IMR-90 (cell line): ENCODE results near the gene ZNF322. TPM values are rescaled to one million over a fixed set of nuclear protein-coding genes. Genes with fewer than 3 reads are reported as not detected.

ENCODE experiments used
- ATAC-seq: fragments of 200-7000 bp; cut with Tn5 transposase; 2 replicates; pipeline ENCODE4 v1.9.1; 2020; ENCODE audit warnings: low read depth, mild to moderate bottlenecking, moderate library complexity
- BruUV-seq: library from RNA; stranded (reverse); fragments of 400-500 nt; replicated peaks from 2 replicates; lab custom pipeline; 2021; lab: Mats Ljungman, UMichigan
- CTCF ChIA-PET: fragments of 300-600 bp; formaldehyde crosslinking; extraction: SDS; loops from one replicate; lab custom pipeline; 2021; ENCODE audit warnings: antibody characterized with exemption; lab: Yijun Ruan, JAX
- POLR2A ChIA-PET: fragments of 300-600 bp; sonication (Branson Sonifier 250); formaldehyde crosslinking; loops from one replicate; lab custom pipeline; 2022; ENCODE audit warnings: antibody characterized with exemption; ENCODE audit not compliant: unreplicated experiment; lab: Charles Lee
- DNase-seq: peaks from one replicate; pipeline ENCODE4 v3.0.0; 2013
- H2AFZ ChIP-seq: replicated peaks from 2 replicates; pipeline ENCODE3; 2013; ENCODE audit warnings: low read length, mild to moderate bottlenecking; ENCODE audit not compliant: poor library complexity
- H2AK5ac ChIP-seq: 2 replicates; pipeline ENCODE4 v1.6.1; 2013; ENCODE audit warnings: low read depth, low read length, inconsistent platforms
- H2AK9ac ChIP-seq: replicated peaks from 2 replicates; pipeline ENCODE3; 2013; ENCODE audit warnings: mild to moderate bottlenecking, low read depth, low read length, moderate library complexity; ENCODE audit not compliant: poor library complexity
- H2BK120ac ChIP-seq: 2 replicates; pipeline ENCODE4 v1.6.1; 2013; ENCODE audit warnings: low read depth, low read length, inconsistent platforms
- H2BK15ac ChIP-seq: 3 replicates; pipeline ENCODE4 v1.6.1; 2013; ENCODE audit warnings: low read depth, low read length, inconsistent platforms
- H2BK20ac ChIP-seq: 2 replicates; pipeline ENCODE4 v1.6.1; 2013; ENCODE audit warnings: low read depth, mild to moderate bottlenecking, inconsistent platforms, low read length, moderate library complexity
- H2BK5ac ChIP-seq: 2 replicates; pipeline ENCODE4 v1.6.1; 2013; ENCODE audit warnings: mild to moderate bottlenecking, low read depth, low read length, inconsistent platforms; ENCODE audit not compliant: poor library complexity, severe bottlenecking
- H3K14ac ChIP-seq: replicated peaks from 2 replicates; pipeline ENCODE4 v1.6.1; 2013; ENCODE audit warnings: low read depth, low read length, inconsistent platforms
- H3K18ac ChIP-seq: 2 replicates; pipeline ENCODE4 v1.6.1; 2013; ENCODE audit warnings: low read depth, low read length, control low read depth
- H3K23ac ChIP-seq: 2 replicates; pipeline ENCODE4 v1.6.1; 2013; ENCODE audit warnings: low read depth, low read length, inconsistent platforms
- H3K27ac ChIP-seq: 2 replicates; pipeline ENCODE4 v1.5.1; 2013; ENCODE audit warnings: mild to moderate bottlenecking, control low read depth, low read length; ENCODE audit not compliant: insufficient read depth
- H3K27me3 ChIP-seq: 2 replicates; pipeline ENCODE4 v1.6.1; 2013; ENCODE audit warnings: low read length; ENCODE audit not compliant: control insufficient read depth, insufficient read depth
- H3K36me3 ChIP-seq: 2 replicates; pipeline ENCODE4 v1.6.1; 2013; ENCODE audit warnings: low read length, mixed read lengths; ENCODE audit not compliant: control insufficient read depth, insufficient read depth
- H3K4ac ChIP-seq: 2 replicates; pipeline ENCODE4 v1.6.1; 2013; ENCODE audit warnings: low read depth, low read length, inconsistent platforms
- H3K4me1 ChIP-seq: 2 replicates; pipeline ENCODE4 v1.6.1; 2013; ENCODE audit warnings: low read length, mixed read lengths; ENCODE audit not compliant: control insufficient read depth, insufficient read depth
- H3K4me2 ChIP-seq: 2 replicates; pipeline ENCODE4 v1.6.1; 2013; ENCODE audit warnings: low read depth, mild to moderate bottlenecking, control low read depth, low read length, moderate library complexity
- H3K4me3 ChIP-seq: 2 replicates; pipeline ENCODE4 v1.5.1; 2013; ENCODE audit warnings: low read depth, mild to moderate bottlenecking, control low read depth, low read length, moderate library complexity; ENCODE audit not compliant: insufficient read depth
- H3K56ac ChIP-seq: 2 replicates; pipeline ENCODE4 v1.6.1; 2013; ENCODE audit warnings: low read length, inconsistent platforms; ENCODE audit not compliant: insufficient read depth; ENCODE audit errors: extremely low read depth
- H3K79me1 ChIP-seq, 2 experiments: 2 replicates each; pipeline ENCODE4 v1.6.1; 2013; ENCODE audit warnings: low read length in 2 of 2, inconsistent platforms in 1 of 2, low read depth in 1 of 2
- H3K9ac ChIP-seq: 2 replicates; pipeline ENCODE4 v1.6.1; 2013; ENCODE audit warnings: low read depth, low read length, control low read depth
- H3K9me1 ChIP-seq: 2 replicates; pipeline ENCODE4 v1.6.1; 2013; ENCODE audit warnings: low read length, inconsistent platforms; ENCODE audit not compliant: insufficient read depth
- H3K9me3 ChIP-seq: 2 replicates; pipeline ENCODE4 v1.6.1; 2013; ENCODE audit warnings: low read length; ENCODE audit not compliant: control insufficient read depth, insufficient read depth
- H4K20me1 ChIP-seq: 2 replicates; pipeline ENCODE4 v1.6.1; 2013; ENCODE audit warnings: low read length, inconsistent platforms; ENCODE audit not compliant: insufficient read depth
- H4K5ac ChIP-seq: 2 replicates; pipeline ENCODE4 v1.6.1; 2013; ENCODE audit warnings: mild to moderate bottlenecking, low read depth, low read length, control low read depth
- H4K8ac ChIP-seq, 2 experiments: 2 replicates each; pipeline ENCODE4 v1.6.1; 2013; ENCODE audit warnings: low read depth in 2 of 2, low read length in 2 of 2, control low read depth in 1 of 2, inconsistent platforms in 1 of 2
- H4K91ac ChIP-seq: 2 replicates; pipeline ENCODE4 v1.6.1; 2013; ENCODE audit warnings: low read depth, low read length, inconsistent platforms; ENCODE audit not compliant: insufficient read depth
- CEBPB ChIP-seq: IDR thresholded peaks from 2 replicates; pipeline ENCODE4 v1.6.1; 2012; ENCODE audit warnings: low read depth, low read length, improper control_type of control experiment
- CHD1 ChIP-seq: IDR thresholded peaks from 2 replicates; pipeline ENCODE4 v1.6.1; 2012; ENCODE audit warnings: low read depth, low read length, improper control_type of control experiment
- FOS ChIP-seq: fragments of 150-350 bp; IDR thresholded peaks from 2 replicates; pipeline ENCODE4 v1.6.1; 2016; ENCODE audit warnings: low read depth, low read length
- MAFK ChIP-seq: IDR thresholded peaks from 2 replicates; pipeline ENCODE4 v1.6.1; 2012; ENCODE audit warnings: low read depth, low read length, improper control_type of control experiment
- MXI1 ChIP-seq: IDR thresholded peaks from 2 replicates; pipeline ENCODE4 v1.6.1; 2012; ENCODE audit warnings: low read depth, mild to moderate bottlenecking, low read length, moderate library complexity, borderline replicate concordance
- NFE2L2 ChIP-seq: fragments of 150-350 bp; IDR thresholded peaks from 2 replicates; pipeline ENCODE4 v1.6.1; 2016; ENCODE audit warnings: low read depth, mild to moderate bottlenecking, low read length
- POLR2A ChIP-seq: IDR thresholded peaks from 2 replicates; pipeline ENCODE4 v1.6.1; 2012; ENCODE audit warnings: mild to moderate bottlenecking, low read depth, low read length
- RAD21 ChIP-seq: IDR thresholded peaks from 2 replicates; pipeline ENCODE4 v1.6.1; 2012; ENCODE audit warnings: low read length, improper control_type of control experiment
- RFX5 ChIP-seq: IDR thresholded peaks from 2 replicates; pipeline ENCODE4 v1.8.0; 2012; ENCODE audit warnings: low read depth, mild to moderate bottlenecking, low read length, moderate library complexity
- SMC3 ChIP-seq: fragments of 150-350 bp; IDR thresholded peaks from 2 replicates; pipeline ENCODE4 v1.6.1; 2016; ENCODE audit warnings: low read depth, mild to moderate bottlenecking, antibody characterized with exemption, low read length, moderate library complexity
- WGBS, 2 experiments: methylation state at CpG; one replicate each; pipeline versions ENCODE4 v1.1.5 to v1.1.7; 2013; ENCODE audit warnings: missing lambda C conversion rate in 2 of 2; ENCODE audit not compliant: insufficient read length in 1 of 2; ENCODE audit errors: extremely low coverage in 2 of 2; 5-methylcytosine and 5-hydroxymethylcytosine counted together
- dilution Hi-C: fragments of 300-500 bp; cut with HindIII; formaldehyde crosslinking; loops from one replicate; pipeline ENCODE4 v1.14.3; 2018; ENCODE audit warnings: low sequenced_read_pairs; ENCODE audit not compliant: unreplicated experiment
- in situ Hi-C: fragments of 300-500 bp; cut with MboI; formaldehyde crosslinking; loops from 3 replicates; pipeline ENCODE4 v1.14.3; 2019; ENCODE audit warnings: low sequenced_read_pairs, inconsistent platforms, mixed read lengths
- intact Hi-C: fragments of 100-400 bp; cut with micrococcal nuclease; formaldehyde crosslinking; loops from 2 replicates; pipeline ENCODE4 v1.10.0; 2022
- polyA plus RNA-seq, 3 experiments: library from polyadenylated mRNA; depleted of rRNA; stranded (reverse); fragments of >200 nt; gene quantifications; 2 replicates each; pipeline ENCODE4 v1.2.3, GENCODE V29; 2012; ENCODE audit warnings: low replicate concordance in 1 of 3
- total RNA-seq: library from RNA; depleted of rRNA; stranded (reverse); fragments of >200 nt; gene quantifications from 2 replicates; pipeline ENCODE4 v1.2.3, GENCODE V29; 2012
- TF ChIP-seq, protein P1 (sequence below): fragments of 150-350 bp; IDR thresholded peaks from 2 replicates; pipeline ENCODE4 v1.6.1; 2016; ENCODE audit warnings: low read depth, mild to moderate bottlenecking, low read length, moderate library complexity, borderline replicate concordance

Gene ZNF322
- total and polyA plus RNA-seq, 2 of the 4 experiments (the other 2 are of a cell fraction), result 5.3 to 23.3 TPM

DNA sequence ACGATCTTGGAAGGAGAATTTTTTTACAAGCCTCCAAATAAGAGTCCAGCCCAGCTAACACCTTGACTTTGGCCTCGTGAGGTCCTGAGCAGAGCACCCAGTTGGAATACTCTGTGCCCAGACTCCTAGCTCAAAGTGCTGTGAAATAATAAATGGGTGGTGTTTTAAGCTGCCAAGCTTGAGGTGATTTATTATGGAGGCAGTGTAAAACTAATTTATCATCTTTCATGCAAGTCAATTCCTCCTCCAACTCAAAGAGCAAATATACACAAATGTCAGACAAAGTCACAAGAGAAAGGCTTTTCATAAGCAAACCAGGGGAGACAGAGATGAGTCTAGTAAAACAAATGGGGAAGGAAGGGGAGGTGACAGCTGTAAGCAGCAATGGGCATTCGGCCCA is 50.1 kb downstream of the ZNF322 start:
- H2BK15ac ChIP-seq, result no peak overlapping the region
- H4K91ac ChIP-seq, result no peak overlapping the region
- no peak overlapping the region for H4K5ac ChIP-seq
- H4K8ac ChIP-seq, result no peak overlapping the region
- ChIA-PET CTCF (interaction anchor here (0.6 kb wide), 1 partner anchor 479 kb away, joined by 3 read pairs; no protein-coding TSS in a partner anchor), POLR2A (no interaction called here)
- no peak overlapping the region for H3K4me3 ChIP-seq
- H3K9me1 ChIP-seq, result no peaks in the 10 kb centered on the region
- H3K9ac ChIP-seq, result no peak overlapping the region
- H3K18ac ChIP-seq, result no peak overlapping the region
- ATAC-seq, result no peak
- DNase-seq, result no peak
- no peaks in the 10 kb centered on the region; the same call in 1 of the 2 replicates for H3K4me1 ChIP-seq
- TF ChIP-seq FOS (no peak), CHD1 (no peak), RAD21 (no peak), MXI1 (no peak), NFE2L2 (no peak), POLR2A (no peak), MAFK (no peak), RFX5 (no peak), CEBPB (no peak), SMC3 (no peak)
- TF ChIP-seq, protein P1, sequence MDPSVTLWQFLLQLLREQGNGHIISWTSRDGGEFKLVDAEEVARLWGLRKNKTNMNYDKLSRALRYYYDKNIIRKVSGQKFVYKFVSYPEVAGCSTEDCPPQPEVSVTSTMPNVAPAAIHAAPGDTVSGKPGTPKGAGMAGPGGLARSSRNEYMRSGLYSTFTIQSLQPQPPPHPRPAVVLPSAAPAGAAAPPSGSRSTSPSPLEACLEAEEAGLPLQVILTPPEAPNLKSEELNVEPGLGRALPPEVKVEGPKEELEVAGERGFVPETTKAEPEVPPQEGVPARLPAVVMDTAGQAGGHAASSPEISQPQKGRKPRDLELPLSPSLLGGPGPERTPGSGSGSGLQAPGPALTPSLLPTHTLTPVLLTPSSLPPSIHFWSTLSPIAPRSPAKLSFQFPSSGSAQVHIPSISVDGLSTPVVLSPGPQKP, result no peak
- H2BK20ac ChIP-seq, result no peak overlapping the region
- no peaks in the 10 kb centered on the region for H3K36me3 ChIP-seq
- peaks cover 3% of the 10 kb centered on the region; the same call in 1 of the 2 replicates for H3K9me3 ChIP-seq
- no peak overlapping the region for H3K56ac ChIP-seq
- dilution Hi-C loops, result no loop called here
- H2BK5ac ChIP-seq, result no peak overlapping the region
- peaks cover 35% of the 10 kb centered on the region for H3K27me3 ChIP-seq
- no peak overlapping the region for H3K14ac ChIP-seq
- no CpG with 5 or more reads among the region's 3 CpGs for WGBS, 2 experiments
- H3K27ac ChIP-seq, result no peak overlapping the region
- in situ Hi-C loops, result loop anchor here (5.0 kb wide), 1 partner anchor 473 kb away; no protein-coding TSS in a partner anchor
- BruUV-seq, result no TSS peak
- H2AK5ac ChIP-seq, result no peak overlapping the region
- H3K23ac ChIP-seq, result no peak overlapping the region
- H3K4me2 ChIP-seq, result no peak overlapping the region
- intact Hi-C loops, result no loop called here
- H2AK9ac ChIP-seq, result no peak overlapping the region
- H2AFZ ChIP-seq, result no peak overlapping the region
- no peak overlapping the region for H3K4ac ChIP-seq
- H4K20me1 ChIP-seq, result no peaks in the 10 kb centered on the region
- H2BK120ac ChIP-seq, result no peak overlapping the region
- no peaks in the 10 kb centered on the region for H3K79me1 ChIP-seq
